Head of caudate nucleus (tissue), 42 donors: ENCODE results near the gene PDC.

Source experiments
- DNase-seq, 42 donors: peaks; one replicate each; pipeline versions ENCODE4 v3.0.0 to v3.0.0-alpha.2; 2020 to 2021; ENCODE audit warnings: mixed read lengths in 7 of 42
- intact Hi-C: fragments of 100-400 bp; cut with DNase I; formaldehyde crosslinking; loops from one replicate; pipeline ENCODE4 v1.15.0; 2022

Gene PDC

GRCh38 chr1:186461014-186461413, at the start of gene PDC:
Gene PDC (minus strand): TSS chr1:186461114. CDS start chr1:186449459, 11,655 bp downstream.
- DNase-seq, result no peak
- intact Hi-C loops, result no loop called here

GRCh38 chr1:186503190-186503589, 42.3 kb upstream of the PDC start:
- DNase-seq, result no peak
- intact Hi-C loops, result no loop called here

- intact Hi-C loops, result no loop called here
- no peak for DNase-seq
Measured at GRCh38 chr1:186502087-186502486, 41.2 kb upstream of the PDC start.

- intact Hi-C loops, result no loop called here
Measured at GRCh38 chr1:186500804-186501203, 39.9 kb upstream of the PDC start.

GRCh38 chr1:186499571-186499970, 38.7 kb upstream of the PDC start:
- no peak for DNase-seq
- intact Hi-C loops, result no loop called here

More at GRCh38 chr1:186500804-186501203, 39.9 kb upstream of the PDC start:
- DNase-seq, result no peak

- DNase-seq, result no peak
- intact Hi-C loops, result no loop called here
Measured at GRCh38 chr1:186498695-186499389, 37.9 kb upstream of the PDC start.

GRCh38 chr1:186498071-186498470, 37.2 kb upstream of the PDC start:
- intact Hi-C loops, result no loop called here
- DNase-seq, result no peak

GRCh38 chr1:186497651-186498050, 36.7 kb upstream of the PDC start:
- intact Hi-C loops, result no loop called here
- DNase-seq, result no peak

- intact Hi-C loops, result no loop called here
- DNase-seq, result no peak
Measured at GRCh38 chr1:186496171-186496851, 35.4 kb upstream of the PDC start.

- intact Hi-C loops, result no loop called here
- DNase-seq, result no peak
Measured at GRCh38 chr1:186494832-186495271, 33.9 kb upstream of the PDC start.

GRCh38 chr1:186492531-186493291, 31.8 kb upstream of the PDC start:
- intact Hi-C loops, result no loop called here
- no peak for DNase-seq

- intact Hi-C loops, result no loop called here
- no peak for DNase-seq
Measured at GRCh38 chr1:186491336-186491735, 30.4 kb upstream of the PDC start.

GRCh38 chr1:186487163-186487562, 26.2 kb upstream of the PDC start:
- DNase-seq, result no peak
- intact Hi-C loops, result no loop called here

- no peak for DNase-seq
- intact Hi-C loops, result no loop called here
Measured at GRCh38 chr1:186486061-186486460, 25.1 kb upstream of the PDC start.

- intact Hi-C loops, result no loop called here
- DNase-seq, result no peak
Measured at GRCh38 chr1:186483561-186483960, 22.6 kb upstream of the PDC start.

GRCh38 chr1:186482661-186483255, 21.8 kb upstream of the PDC start:
- intact Hi-C loops, result no loop called here
- DNase-seq, result peak; percentile 6 to 76 (median 48)

- no peak for DNase-seq
- intact Hi-C loops, result no loop called here
Measured at GRCh38 chr1:186481303-186481888, 20.5 kb upstream of the PDC start.

- intact Hi-C loops, result no loop called here
Measured at GRCh38 chr1:186479162-186479561, 18.2 kb upstream of the PDC start.

GRCh38 chr1:186476264-186477040, 15.5 kb upstream of the PDC start:
- DNase-seq, result no peak
- intact Hi-C loops, result no loop called here

More at GRCh38 chr1:186479162-186479561, 18.2 kb upstream of the PDC start:
- no peak for DNase-seq
